HG03439 (cell line): ENCODE data around the gene WBP11.

Experiments
- ATAC-seq: cut with Tn5 transposase; IDR thresholded peaks from one replicate; pipeline ENCODE4 v1.9.1; 2021; ENCODE audit warnings: mild to moderate bottlenecking, moderate library complexity; ENCODE audit not compliant: unreplicated experiment

WBP11 gene

DNA sequence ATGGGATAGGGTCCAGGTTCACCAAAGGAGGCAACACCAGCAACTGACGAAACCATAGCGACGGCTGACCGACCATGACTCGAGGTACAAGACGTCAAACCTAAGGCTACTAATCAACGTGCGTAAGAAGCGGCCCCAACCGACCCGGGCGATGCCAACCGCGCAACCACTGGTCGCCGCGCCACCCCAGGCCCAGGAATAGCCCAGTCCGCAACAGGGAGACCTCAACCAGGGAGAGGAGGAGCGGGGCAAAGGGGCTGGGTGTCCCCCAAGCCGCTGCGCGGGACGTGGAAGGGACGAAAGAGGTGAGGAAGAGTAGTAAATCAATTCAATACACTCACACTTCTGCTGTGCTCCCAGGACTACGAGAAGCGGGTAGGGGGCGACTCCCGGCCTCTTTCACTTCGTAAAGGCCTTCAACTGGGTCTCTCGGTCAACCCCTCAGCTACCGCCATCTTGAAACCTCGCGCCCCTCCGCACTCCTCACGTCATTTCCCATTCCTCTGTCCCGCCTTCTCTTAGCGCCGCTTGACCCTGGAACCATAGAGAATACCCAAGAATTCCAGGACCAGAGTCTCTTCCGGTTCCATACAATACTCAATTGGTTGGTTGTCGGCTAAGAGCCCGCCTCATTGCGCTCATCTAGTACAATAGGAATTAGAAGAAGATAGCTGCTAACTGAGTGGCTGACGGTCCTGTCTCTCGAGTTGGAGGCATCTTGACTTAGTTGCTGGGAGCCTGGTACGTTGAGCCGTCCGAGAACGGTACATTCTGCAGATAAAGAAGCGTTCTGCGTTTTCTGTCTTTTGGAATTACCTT, at the start of gene WBP11, which contains the start of gene C12orf60:
Gene WBP11 (minus strand): TSS at position 468 of the 819 bp plus-strand sequence. CDS start 2,095 bp downstream, outside the sequence.
Gene C12orf60 (plus strand): TSS at position 660 of the 819 bp plus-strand sequence. CDS start 19,266 bp downstream, outside the sequence.
- peak; percentile 100 for ATAC-seq

DNA sequence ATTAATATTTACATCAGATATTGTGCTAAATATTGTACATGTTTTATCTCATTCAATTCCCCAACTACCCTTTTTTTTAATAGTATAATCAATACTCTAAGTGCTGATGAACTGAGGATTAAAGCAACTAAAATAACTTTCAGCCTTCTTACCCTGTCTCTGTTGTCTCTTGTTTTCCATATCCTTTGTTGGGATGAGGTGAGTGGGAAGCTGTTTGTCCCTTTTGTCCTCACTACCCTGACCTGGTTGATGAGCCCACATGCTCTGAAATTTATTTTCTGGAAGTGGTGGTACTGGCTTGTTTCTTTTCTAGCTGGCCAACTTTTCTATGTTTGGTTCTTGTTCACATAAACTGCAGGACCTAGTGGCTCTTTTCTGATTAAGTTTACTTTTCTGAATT, 49.6 kb upstream of the WBP11 start:
- no peak for ATAC-seq

DNA sequence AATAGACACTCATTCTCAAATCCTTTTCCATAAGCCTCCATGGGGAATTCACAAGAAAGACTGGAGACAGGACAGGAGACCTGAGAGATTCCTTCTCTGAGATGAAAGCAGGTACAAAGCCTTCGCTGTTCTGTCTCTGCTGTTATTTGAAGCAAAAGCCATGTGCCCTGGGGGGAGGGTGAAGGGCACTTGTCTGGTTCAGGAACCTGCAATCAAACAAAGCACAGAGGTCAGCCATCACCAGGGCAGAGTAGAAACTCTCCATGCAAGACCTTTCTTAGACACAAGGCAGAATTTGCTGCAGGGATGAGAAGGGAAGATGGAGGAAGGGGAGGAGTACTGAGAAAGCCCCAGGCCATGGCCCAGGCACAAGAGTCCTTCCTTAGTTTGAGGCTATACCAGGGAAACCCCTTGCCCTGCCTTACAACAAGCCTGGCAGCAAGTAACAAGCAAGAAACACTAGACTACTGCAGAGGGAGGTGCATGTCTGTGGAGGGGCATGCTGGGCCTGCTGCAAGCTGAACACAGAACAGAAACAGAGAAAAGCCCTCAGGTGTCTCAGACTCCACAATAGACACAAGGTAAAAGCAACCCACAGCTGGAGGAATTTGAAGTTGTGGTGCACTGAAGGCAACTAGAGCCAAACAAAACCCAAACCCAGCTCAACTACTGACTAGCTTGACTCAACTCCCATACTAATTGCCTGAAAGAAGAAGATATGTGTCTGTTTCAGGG, 47.8 kb upstream of the WBP11 start:
- peak; percentile 53 for ATAC-seq

DNA sequence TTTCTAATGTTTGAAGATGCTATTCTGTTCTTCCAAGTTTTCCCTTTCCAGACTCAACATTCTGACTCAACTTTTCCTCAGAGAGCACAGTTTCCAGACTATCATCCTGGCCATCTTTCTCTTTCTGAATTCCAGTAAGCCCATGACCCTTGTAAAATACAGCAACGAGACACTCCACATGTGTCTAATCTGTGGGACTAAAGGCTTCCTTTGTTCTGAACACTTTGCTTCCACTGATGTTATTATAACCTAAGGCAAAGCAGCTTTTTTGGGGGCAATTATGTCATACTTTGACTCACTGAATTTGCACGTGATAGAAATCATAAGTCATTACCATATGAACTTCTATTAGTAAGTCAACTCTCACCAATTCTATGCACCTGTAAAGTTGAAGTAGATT, 46.4 kb upstream of the WBP11 start:
- no peak for ATAC-seq

DNA sequence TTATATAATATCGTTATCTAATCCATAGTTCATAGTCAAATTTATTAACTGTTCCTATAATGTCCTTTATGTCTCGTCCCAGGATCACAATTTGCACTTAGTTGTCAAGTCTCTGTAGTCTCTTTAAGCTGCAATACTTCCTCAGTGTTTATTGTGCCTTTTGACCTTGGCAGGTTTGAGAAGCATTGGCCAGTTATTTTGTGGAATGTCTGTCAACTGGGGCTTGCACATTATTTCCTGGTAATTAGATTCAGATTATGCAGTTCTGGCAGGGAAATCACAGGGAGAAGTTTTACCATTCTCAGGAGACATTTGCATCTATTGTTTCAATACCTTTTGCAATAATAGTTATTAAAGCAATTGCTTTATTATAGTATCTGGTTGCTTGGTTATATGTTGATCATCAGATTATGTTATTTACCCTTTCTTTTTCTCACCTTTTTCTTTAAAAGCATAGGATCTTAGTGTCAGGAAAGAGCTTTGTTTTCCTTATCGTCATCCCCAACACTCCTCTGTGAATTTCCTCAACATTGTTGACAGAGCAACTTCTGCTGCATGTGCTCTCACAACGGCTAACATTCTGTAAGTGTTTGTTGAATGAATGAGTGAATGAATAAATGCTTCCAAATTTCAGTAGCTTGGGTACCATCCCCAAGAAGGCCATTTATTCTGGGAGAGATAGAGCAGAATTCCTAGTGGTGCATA, 43.8 kb upstream of the WBP11 start:
- no peak for ATAC-seq

DNA sequence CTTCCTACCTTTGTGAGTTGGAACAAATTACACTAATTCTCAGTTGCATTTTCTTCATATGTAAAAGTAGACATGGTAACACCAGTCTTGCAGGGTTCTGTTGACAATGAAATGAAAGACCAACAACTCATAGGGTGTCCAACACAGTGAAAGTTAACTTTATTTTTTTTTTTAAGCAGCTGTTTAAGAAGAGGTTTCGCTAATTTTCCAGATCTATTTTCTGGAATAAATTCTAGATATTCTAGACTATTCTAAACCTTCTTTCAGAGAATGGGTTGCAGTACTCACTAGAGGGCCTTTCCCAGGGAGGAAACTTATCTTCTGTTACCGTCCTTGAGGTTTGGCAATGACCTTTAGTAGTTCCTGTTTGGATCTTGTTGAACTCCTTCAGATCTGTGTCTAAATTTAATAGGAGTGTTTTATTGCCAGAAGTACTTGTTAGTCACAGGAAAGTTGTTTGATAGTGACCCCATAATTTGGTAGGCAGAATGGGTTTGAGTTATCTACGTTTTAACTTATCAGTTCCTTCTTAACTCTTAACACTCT, 42.8 kb upstream of the WBP11 start:
- ATAC-seq, result no peak

DNA sequence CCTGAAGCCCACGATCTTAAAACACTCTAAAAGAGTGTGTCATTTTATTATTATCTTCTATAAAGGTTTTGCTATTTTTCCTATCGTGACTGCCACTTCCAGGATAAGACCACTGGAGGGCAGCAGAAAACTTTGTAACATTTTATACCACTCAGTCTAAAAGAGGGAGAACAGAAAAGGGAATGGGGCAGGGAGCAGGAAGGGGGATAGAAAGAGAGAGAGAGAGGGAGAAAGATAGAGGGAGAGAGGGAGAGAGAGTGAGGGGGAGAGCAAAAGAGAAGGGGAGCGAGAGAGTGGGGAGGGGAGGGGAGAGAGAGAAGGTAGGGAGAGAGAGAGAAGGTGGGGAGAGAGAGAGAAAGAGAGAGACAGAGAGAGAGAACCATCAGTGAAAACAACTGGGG, 42.1 kb upstream of the WBP11 start:
- peak; percentile 58 for ATAC-seq

DNA sequence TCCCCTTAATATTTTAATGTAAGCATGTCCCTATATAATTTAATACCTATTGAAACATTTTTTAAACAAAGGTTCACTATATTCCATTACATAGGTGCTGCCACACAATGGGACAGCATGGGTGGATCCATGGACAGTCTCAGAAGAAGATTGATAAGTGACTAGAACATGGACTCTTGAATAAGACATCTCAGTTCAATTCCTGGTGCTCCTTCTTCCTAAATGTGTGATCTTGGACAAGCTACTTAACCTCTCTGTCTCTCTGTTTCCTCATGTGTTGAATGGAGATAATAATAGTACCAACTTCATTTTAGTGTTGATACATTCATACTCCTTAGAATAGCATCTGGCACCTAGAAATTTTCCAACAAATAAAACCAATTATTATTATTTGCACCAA, 41.1 kb upstream of the WBP11 start:
- ATAC-seq, result no peak

DNA sequence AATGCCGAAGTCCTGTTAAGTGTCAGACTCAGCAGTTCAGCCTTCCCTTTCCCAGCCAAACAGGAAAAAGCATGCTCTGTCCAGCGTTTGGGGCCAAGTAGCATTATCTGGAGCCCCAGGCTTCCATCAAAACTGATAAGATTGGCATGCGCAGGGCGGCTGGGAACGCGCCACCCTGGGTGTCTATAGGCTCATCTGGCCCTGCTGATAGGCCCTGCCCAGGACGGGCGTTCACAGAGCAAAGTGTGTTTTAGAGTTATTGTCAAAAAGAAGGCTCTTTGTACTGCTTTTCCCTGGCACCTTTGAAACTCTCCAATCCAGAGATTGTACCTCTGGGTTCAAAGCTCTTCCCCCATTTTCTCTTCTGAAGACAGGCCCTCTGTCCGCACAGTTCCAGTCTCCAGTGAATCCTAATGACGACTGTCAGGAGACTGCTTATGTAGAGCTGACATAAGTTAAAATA, 40.2 kb upstream of the WBP11 start, which contains the start of gene ART4:
Gene ART4 (minus strand): TSS at position 102 of the 463 bp plus-strand sequence. CDS start 413 bp downstream, outside the sequence.
- no peak for ATAC-seq

DNA sequence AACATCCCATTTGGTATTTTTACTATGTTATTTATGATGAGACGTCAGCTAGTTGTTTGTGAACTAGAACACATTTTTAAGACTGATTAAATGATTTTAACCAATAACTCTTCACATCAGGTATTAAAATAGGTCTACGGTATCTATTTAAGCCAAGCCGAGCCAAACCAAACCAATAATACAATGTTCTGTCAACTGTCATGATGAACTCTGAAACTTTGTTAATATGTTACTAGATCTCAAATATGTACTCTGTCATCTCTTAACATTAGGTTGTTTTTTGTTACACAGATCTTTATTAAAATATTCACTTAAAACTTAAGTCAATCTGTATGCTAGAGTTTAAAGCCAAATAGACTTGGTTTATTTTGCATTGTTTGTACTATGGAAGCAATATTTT, 39.0 kb upstream of the WBP11 start:
- no peak for ATAC-seq

DNA sequence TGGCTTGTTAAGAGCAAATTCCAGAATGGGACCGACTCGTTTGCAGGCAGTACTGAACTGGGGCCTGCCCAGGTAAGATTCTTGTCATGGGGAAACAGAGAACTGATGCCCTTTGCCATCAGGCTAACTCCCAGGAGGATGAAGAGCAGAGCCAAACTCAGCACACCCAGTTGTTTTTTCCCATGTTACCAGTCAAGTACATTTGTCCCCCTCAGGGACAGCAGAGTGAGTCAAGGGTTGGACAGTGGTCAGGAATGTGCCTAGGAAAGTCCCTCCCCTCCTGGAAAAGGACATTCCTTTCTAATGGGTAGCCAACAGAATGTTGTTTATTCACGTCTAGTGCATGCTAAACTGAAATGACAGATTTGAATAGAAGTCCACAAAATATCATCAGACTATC, 38.5 kb upstream of the WBP11 start:
- no peak for ATAC-seq

DNA sequence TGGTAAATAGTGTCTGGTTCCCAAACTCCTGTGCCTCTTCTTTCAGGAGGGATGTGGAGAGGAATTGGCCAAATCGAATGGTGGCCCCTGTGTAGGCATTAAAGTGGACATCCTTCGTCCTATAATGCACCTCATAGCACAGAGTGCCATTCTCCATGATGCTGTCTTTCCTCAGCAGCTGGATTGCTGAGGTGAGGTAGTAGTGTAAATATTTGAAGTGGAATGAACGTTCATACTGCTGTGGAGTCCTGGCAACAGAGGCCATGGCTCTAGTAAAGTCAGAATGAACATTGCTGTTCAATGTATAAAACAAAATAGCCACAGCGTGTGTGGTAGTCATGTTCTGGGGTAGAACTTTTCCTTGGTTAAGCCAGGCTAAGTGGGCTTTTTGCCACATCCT, 37.3 kb upstream of the WBP11 start:
- ATAC-seq, result no peak

DNA sequence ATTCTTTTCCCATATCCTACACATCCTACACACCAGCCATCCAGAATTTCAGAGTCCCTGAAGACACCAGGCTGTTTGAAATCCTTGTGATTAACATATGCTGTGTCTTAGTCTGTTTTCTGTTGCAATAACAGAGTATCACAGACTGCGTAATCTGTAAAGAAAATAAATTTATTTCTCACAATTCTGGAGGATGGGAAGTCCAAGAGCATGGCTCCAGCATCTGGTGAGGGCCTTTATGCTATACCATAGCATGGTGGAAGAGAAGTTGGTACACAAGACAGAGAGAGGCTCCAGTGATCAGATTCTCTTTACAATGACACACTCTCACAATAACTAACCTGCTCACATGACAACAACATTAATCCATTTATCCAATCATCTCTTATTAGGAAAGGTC, 36.0 kb upstream of the WBP11 start:
- ATAC-seq, result no peak

DNA sequence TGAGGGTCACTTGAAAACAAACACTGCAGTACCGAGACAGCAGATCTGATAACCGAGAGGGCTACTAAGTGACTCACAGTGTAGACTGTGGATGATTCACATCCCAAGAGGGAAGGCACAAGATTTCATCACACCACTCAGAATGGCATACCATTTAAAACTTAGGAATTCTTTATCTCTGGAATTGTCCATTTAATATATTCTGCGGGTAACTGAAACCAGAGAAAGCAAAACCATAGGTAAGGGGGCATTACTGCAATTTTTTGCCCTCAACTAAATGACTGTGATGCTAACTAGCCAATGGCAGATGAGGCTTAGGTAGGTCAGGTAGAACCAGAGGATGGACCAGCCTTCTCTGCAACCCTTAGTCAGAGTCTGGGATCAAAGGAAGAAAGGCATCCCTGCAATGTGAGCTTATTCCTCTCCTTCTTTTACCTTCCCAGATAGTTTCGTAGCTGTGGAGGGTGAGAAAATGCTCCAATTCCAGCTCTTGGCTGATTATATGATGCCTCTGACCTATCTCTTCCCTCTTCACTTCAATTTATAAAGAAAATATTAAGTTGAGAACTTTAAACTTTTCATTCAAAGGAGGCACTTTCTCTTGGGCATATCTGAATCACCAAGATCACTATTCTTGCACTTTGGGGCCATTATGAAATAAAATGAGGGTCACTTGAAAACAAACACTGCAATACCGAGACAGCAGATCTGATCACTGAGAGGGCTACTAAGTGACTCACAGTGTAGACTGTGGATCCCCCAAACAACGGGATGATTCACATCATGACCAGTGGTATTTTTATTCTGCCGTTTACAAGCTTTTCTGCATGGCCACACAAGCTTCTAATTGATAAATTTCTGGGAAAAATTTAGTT, 33.3 kb upstream of the WBP11 start:
- ATAC-seq, result no peak

DNA sequence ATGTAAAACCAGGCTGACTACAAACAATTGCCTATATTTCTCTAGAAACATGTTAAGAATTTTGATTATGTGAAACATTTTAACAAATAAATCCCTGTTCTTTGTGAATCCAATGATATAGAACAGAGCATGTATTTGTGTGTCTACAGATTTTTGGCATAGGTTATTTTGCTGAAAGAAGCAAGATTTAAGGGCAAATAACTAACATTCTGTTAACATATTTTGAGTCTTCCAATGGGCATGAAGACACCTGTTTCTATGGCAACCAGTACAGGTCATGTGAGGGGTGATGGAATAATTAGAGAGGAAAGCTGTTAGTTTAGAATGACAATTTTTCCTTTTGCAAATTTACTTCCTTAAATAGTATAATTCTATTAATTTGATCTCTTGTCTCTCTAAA, 31.2 kb upstream of the WBP11 start:
- ATAC-seq, result no peak

DNA sequence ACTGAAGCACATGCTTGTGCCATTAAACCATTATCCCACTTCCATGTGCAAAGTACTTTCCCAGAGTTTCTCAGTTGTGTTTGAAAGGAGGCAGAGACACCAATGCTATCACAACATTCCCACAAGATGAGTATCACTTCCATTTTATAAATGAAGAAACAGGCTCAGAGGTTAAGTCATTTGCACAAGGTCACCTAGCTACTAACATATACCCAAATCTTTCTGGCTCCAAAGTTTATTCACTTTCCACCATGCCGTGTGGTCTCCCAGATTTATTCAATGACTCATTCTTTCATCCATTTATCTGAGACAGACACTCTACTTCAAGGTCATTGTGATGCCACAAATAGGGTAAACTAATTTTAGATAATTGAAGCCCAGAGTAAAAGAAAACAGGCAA, 30.7 kb upstream of the WBP11 start:
- ATAC-seq, result no peak

DNA sequence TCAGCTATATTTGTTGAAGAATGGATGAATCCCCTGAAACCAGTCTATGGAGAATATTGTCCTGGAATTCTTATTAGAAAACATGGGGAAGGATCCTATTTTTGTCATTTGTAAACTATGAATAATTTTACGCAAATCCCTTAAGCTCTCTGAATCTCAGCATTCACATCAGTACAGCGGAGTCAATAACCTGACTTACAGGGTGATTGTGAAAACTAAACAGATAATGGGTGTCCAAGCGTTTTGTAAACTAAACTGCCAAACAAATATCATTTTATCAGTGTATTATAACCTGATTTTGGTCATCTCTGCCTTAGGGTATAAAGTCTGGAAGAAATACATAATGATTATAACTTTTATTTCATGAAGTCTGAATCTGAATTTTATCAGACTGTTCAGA, 30.1 kb upstream of the WBP11 start:
- no peak for ATAC-seq

DNA sequence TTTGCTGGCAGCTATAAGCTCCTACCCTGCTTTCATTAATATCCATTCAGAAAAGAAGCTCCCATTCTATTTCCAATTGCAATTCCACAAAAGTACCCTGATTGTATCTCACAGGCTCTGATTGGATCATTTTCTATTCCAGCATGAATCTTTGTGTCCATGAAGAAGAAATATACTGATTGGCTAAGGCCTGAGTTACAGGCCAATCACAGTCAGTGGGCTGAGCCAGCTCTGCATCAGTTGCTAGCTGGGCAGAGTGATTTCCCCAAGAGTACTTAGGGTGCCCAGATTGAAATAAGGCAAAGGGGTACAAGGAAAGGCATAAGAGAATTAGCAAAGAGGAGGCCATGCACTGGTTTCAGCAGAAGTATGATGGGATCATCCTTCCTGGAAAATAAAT, 25.6 kb upstream of the WBP11 start:
- ATAC-seq, result no peak

DNA sequence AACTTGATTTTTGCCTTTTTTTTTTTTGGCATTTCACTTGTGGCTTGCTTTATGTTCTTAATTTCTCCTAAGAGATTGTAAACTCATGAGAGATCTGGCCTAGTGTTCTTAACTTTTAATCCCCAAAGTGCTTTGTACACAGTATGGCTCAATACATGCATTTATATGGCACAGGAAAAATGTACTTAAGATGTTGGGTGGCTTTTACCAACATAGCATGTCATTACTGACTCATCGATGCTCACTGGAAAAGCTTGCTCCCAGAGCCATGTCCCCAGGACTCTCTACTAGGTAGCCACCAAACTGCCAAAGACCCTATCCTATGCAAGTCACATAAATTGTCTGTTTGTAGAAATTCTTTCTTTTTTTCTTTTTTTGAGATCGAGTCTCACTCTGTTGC, 23.8 kb upstream of the WBP11 start:
- ATAC-seq, result no peak

DNA sequence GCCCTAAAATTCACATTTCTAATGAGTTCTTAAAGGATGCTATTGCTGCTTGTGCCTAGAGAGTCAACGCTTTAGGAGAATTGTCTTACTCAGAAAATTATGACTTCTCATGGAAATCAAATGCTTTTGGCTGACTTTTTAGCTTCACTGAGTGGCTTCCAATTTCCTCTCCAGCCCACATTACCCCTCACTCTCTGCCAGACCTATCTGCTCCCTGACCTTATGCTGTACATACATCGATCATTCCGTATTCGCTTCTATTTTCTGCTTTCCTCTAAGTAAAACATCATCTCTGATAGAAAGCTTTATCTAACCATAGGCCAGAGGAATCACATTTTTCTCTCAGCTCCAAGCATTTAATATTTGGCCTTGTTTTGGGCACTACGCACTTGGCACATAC, 23.2 kb upstream of the WBP11 start:
- no peak for ATAC-seq
